ENCODE data around the gene CEP41.
"Not testable (repeated sequence)": the region's sequence is repeated elsewhere in the genome, so short reads cannot be mapped to it uniquely, and the experiment has no call there.

The CEP41 gene

DNA sequence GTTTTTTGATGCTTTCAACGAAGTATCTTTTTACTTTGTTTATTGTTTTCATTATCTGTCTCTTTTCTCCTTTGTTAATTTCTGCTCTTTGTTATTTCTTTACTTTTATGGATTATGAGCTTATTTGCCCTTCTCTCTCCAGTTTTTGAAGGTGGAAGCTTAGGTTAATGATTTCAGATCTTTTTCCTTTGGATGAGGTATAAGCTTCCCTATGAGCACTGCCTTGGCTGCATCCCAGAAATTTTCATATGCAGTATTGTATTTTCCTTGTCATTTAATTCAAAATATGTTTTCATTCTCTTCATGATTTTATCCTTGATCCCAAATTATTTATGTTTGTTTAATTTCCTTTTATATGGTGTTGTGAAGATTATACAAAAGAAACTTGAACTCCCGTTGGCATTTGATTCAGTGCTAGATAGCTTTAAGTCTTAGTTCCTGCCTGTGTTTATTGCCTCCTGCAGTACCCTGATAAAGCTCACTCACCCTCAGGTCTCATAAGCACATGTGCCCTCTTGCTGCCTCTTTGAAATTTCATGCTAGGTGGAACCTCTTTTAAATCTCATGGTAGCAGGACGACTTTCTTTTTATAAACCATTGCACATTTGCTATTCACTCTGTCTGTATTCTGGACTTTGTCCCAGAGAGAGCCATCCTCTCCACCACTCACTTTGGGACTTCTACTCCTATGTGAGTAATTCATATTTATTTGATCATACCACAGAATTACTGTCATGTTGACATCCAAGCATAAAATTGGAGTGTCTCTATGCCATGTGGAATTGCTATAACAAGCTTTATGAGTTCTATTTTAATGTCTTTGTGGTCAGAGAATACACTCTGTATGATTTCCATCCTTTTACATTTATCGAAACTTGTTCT, 23.0 kb upstream of the CEP41 start:
- in situ Hi-C loops (cut with MboI; ENCODE audit: low sequenced_read_pairs) = no loop called here

DNA sequence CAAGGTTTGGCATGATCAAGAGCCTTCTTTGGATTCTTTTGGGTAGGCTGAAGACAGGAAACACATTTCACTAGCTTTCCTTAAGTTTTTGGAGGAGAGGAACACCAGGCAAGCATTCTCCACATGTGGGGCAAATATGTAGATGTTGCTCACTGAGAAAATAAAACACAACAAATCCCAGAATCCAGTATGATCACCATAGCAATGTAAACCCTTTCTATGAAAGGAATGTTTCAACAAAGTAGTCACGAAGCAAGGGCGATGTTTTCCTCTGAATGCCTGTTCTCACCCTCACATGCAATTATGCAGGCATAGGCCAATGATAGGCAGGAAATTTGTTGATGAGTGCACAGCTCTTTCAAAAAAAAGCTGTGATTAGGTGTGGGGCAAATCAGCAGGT, 20.5 kb upstream of the CEP41 start:
- in situ Hi-C loops (cut with MboI; ENCODE audit: low sequenced_read_pairs) = no loop called here

DNA sequence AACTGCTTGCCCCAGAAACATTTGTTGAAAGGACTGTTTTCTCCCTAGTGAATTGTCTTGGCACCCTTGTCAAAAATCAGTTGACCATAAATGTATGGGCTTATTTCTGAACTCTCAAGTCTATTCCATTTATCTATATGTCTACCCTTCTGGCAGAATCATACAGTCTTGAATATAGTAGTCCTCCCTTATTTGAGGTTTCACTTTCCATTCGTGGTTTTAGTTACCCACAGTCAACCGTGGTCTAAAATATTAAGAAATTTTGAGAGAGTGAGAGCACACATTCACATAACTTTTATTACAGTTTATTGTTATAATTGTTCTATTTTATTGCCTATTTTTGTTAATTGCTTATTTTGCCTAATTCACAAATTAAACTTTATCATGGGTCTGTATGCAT, 17.4 kb upstream of the CEP41 start:
- in situ Hi-C loops (cut with MboI; ENCODE audit: low sequenced_read_pairs) = no loop called here

DNA sequence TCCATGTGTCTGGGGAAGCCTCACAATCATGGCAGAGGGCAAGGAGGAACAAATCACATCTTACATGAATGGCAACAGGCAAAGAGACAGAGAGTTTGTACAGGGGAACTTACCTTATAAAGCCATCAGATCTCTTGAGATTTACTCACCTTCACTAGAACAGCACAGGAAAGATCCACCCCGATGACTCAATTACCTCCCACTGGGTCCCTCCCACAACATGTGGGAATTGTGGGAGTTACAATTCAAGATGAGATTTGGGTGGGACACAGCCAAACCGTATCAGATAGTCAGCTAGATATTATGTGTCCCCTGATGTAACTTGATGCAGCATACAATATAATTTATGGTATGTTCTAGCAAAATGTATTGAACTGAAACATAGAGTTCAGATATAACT, 14.1 kb upstream of the CEP41 start:
- in situ Hi-C loops (cut with MboI; ENCODE audit: low sequenced_read_pairs) = no loop called here

DNA sequence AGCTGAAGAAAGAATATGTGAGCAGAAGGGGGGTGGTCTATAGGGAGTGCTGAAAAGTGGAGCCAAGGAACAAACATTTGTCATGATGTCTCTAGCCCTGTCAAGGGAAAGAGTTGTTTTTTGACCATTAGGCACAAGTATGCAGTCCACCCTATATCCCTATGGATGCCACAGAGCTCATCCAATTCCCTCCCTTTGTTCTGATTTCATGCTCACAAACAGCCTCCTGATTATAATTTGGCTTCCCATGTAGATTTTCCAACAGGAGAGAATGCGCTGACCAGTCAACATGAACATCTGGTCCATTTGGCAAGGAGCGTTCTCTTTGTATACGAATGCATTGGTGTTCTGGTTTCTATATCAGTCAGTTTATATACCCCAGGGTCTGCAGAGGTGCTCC, 12.1 kb upstream of the CEP41 start:
- in situ Hi-C loops (cut with MboI; ENCODE audit: low sequenced_read_pairs) = no loop called here

DNA sequence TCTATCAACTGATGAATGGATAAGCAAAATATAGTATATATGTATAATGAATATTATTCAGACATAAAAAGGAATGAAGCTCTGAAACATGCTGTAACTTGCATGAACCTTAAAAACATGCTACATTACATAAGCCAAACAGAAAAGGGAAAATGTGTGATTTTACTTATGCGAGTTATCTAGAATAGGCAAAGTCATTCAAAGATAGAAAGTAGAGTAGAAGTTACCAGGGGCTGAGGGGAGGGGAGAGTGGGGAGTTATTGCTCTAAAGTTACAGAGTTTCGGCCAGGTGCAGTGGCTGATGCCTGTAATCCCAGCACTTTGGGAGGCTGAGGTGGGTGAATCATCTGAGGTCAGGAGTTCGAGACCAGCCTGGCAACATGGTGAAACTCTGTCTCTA, 10.5 kb upstream of the CEP41 start:
- in situ Hi-C loops (cut with MboI; ENCODE audit: low sequenced_read_pairs) = not testable (repeated sequence)

DNA sequence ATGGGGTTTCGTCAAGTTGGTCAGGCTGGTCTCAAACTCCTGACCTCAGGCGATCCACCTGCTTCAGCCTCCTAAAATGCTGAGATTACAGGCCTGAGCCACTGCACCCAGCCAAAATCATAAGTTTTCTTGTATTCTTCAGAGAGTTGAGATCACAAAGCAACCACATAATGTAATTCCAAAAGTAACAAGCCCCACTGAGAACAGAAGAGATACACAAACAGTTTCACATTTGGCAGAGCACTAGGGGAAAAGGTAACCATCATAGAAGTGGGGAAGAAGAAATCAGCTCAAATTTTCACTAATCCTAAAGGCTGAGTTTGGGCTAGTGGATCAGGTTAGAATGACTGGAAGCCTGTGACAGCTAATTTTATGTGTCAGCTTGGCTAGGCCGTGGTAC, 5.4 kb upstream of the CEP41 start:
- in situ Hi-C loops (cut with MboI; ENCODE audit: low sequenced_read_pairs) = no loop called here

DNA sequence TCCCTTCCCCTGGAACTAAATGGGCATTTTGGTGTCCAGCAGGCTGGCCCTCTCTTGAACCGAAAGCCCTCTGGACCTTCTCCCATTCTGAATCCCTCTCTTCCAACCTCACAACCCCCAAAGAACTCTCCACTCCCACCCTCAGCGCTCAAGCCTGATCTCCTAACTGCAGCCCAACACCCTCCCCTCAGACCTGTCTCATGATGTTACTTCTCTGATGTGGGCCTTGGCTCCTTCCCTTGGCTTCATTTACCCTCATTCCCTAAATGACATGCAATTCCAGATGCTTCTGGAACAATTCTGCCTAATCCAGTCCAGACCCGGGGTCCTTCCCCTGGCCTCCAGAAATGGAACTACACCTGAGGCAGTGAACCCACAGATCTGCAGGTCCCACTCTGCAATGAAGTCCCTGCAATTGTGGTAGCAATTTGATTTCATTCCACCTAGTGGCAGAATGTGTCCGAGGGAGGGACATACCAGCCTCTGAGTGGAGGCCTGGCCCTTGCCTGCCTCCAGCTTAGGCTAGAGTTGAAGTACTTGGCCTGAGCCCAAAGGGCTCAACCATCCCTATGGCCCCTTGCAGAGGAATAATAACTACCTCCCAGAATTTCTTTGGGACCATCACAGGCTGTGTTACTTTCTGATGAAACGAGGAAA, 4.1 kb upstream of the CEP41 start:
- in situ Hi-C loops (cut with MboI; ENCODE audit: low sequenced_read_pairs) = no loop called here

DNA sequence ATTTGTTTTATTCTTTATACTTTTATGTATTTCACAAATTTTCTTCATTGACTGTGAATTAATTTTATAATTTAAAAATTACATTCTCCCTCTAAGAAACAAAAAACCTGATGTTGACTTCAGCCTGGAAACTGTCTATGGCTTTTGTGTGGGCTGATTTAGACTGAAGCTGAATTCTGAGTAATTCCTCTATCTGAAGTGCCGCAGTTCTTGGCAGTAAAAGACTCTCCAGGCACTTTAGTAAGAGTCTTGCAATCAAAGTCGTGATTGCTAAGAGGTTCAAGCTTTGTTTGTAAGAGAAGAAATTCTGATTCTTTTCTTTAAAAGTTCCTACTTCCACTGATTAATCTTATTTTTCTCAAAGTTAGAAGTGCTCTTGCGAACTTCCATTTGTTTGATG, 3.4 kb upstream of the CEP41 start:
- in situ Hi-C loops (cut with MboI; ENCODE audit: low sequenced_read_pairs) = no loop called here

DNA sequence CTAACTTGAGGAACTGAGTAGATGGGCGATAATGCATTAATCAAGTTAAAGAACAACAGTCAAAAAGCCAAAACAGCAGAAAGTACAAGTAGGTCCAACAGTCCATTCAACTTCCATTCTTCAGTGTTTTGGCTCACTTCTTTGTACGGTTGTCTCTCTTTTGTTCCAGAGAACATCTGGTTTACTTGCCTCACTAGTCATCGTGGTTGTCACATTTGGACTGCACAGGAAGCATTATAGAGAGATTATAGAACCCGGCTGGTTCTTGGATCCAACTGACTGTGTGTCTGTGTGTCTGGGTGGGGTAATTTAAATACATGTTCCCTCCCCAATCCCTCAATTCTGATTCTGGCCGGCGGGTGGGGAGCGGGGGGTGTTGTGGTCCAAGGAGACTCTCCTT, 1.8 kb upstream of the CEP41 start:
- in situ Hi-C loops (cut with MboI; ENCODE audit: low sequenced_read_pairs) = no loop called here

DNA sequence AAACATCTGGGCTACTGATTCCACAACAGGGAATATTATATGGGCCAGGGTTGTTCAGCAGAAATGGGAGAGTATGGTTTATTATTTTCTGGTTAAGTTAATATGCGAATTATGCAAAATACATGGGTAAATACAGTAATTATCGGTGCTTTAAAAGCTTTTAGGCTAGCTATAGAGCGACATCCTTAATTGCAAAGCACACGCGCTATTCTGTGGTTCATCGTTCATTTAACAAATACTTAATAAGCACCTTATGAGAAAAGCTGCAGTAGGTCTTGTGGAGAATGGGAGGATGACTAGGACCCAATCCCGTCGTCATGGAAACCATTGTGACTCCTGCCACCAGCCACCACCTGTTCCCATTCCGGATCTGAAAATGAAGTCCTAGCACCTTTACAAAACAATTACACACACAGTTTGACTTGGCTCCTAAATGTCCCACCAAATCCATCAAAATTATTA, 623 bp upstream of the CEP41 start:
- in situ Hi-C loops (cut with MboI; ENCODE audit: low sequenced_read_pairs) = no loop called here

DNA sequence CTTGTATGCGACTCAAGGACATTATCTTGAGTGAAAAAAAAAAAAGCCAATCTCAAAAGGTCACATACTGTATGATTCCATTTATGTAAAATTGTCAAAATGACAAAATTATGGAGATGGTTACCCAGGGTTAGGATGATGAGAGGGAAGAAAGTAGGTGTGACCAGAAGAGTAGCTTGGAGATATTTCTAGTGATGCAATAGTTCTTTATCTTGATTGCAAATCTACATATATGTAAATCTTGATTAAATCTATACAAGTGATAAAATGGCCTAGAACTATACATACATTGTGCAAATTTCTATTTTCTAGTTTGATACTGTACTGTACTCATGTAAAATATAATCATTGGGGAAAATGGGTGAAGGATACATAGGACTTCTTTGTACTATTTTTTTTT, 4.6 kb downstream of the CEP41 start:
- in situ Hi-C loops (cut with MboI; ENCODE audit: low sequenced_read_pairs) = no loop called here

DNA sequence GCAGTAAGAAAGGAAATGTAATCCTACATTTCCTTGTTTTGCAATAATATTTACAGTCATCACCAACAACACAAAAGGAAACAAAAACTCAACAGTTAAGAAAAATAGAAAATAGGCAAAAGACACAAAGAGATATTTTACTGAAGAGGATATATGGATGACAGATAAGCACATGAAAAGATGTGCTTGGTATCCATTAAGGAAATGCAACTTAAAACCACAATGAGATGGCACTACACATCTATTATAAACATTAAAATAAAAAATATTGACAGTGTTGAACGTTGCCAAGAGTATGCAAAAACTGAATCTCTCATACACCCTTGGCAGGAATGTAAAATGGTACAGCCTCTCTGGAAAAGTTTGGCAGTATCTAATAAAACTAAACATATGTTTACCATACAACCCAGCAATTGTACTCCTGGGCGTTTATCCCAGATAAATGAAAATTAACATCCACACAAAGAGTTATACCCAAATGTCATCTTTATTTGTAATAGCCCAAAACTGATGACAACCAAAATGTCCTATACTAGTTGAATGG, 5.4 kb downstream of the CEP41 start:
- in situ Hi-C loops (cut with MboI; ENCODE audit: low sequenced_read_pairs) = no loop called here

DNA sequence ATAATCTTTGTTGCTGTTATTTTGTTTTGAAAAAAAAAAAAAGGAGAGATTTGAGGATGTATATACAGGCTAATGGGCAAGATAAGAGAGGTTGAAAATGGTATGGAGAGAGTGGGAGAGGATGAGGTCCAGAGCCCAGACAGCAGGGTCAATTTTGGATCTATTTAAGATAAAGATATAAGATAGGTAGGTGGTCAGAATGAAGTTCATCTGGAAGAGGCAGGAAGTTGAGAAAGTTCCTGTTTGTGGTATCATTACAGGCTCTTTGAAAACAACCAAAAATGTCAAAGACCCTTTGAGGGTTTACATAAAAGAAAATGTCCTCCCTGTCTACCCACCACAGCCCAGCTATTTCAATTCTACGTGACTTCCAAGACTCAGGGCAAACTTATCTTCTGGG, 7.5 kb downstream of the CEP41 start:
- in situ Hi-C loops (cut with MboI; ENCODE audit: low sequenced_read_pairs) = no loop called here

DNA sequence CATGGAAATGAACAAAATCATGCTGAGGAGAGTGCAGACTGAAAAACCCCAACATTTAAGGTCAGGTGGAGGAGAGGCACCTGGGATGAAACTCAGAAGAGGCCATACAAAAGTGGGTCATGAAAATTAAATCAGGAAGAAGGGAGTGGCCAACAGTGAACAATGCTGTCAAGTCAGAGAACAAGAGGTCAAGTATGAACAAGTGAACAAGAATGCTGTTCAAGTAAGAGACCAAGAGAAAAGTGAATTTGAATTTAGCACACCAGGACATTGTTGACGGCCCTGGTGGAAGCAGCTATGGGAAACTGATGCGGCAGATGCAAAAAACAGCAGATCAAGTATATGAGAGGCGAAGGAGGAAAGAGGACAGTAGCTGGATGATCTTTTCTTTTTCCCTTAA, 7.9 kb downstream of the CEP41 start:
- in situ Hi-C loops (cut with MboI; ENCODE audit: low sequenced_read_pairs) = no loop called here

DNA sequence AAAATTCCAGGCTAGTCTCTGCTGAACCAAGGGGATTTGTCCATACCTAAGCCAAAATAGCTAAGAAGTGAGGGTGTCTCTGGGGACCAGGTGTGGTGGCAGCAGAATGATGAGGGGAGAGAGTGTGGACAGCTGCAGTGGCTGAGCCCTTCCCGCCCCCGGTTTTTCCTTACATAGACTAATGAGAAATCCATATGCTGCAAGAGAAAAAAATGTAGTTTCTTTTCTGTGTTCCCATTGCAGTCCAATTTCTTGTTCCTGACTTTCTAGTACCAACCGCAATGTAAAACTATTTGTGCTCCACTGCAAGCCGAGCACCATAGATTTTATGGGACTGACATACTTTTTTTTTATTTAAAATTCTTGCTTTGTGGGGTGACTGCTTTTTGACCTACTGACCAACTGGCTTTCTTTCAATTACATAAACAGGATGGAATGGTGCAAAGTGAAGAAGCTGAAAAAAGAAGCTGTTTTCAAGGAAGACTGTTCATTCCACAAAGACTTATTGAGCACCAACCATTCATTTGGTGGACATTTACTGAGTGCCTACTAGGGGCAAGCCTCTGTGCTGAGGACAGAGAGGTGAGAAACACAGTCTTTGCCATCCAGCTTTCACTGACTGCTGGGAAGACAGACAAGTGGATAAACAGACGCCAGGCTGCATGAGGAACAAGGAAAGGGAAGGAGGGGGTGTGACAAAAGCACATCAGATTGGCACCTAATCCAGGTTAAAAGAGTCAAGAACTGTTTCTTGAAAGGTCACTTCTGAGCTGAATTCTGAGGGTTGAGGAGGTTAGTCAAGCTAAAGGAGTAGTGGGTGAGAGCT, 9.8 kb downstream of the CEP41 start:
- in situ Hi-C loops (cut with MboI; ENCODE audit: low sequenced_read_pairs) = no loop called here

DNA sequence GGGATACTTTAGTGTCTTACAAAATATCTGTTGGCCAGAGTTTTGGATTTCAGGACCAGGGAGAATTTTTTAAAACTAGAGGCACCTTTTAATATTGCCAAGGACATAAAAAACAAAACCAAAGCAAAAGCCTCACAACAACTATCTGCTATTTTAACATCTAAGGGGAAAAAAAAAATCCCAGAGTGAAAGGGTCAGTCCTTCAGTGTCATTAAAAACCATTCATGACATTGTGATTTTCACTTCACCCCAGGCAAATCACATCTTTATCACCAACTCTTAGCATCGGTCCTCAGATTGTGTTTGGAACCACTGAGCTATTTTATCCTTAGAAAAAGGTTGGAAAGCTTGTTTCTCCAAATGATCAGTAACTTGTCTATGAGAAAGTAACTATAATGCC, 10.7 kb downstream of the CEP41 start:
- in situ Hi-C loops (cut with MboI; ENCODE audit: low sequenced_read_pairs) = no loop called here

DNA sequence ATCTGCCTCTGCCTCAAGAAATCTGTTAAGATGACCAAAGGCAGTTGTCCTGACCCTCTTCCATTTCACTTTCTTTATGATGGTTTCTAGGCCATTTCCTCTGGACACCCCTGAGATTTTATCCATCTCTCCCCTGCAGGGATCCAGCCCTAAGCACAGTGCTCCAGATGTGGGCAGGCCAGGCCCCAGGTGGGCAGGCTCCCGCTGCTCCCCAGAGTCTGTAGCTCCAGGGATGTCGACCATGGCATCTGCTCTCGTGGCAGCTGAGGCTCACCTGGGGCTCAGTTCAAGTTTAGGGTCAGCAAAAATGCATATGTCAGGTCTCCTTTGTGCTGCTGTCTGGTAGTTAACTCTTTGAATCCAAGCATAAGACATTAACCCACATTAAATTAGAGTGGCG, 11.8 kb downstream of the CEP41 start:
- in situ Hi-C loops (cut with MboI; ENCODE audit: low sequenced_read_pairs) = no loop called here

DNA sequence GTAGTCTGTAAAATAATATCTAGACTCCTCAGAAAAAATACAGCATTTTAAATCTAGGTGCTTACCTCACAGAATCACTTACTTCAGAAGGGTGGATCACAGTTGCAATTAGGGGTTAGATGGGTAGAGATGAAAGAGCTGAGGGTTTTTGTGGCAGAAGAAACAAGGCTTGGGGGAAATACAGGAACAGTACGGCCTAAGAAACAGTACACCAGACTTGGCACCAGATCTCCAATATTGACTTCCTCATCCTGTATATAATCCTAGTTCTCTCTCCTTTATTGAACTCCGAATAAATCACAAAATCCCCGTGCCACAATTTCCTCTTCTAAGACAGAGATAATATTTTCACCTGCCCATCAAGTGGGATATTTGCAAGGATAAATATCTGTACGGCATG, 14.3 kb downstream of the CEP41 start:
- in situ Hi-C loops (cut with MboI; ENCODE audit: low sequenced_read_pairs) = no loop called here

DNA sequence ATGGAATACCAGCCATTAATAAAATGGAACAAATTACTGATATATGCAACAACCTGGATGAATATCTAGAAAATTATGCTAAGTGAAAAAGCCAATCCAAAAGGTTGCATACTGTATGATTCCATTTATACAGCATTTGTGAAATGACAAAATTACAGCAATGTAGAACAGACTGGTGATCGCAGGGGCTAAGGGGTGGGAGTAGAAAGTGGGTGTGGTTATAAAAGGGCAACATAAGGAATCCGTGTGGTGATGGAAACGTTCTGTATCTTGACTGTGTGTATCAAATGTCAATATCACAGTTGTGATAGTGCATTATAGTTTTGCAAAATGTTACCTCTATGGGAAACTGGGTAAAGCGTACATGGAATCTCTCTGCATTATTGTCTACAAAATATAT, 15.0 kb downstream of the CEP41 start:
- in situ Hi-C loops (cut with MboI; ENCODE audit: low sequenced_read_pairs) = no loop called here

DNA sequence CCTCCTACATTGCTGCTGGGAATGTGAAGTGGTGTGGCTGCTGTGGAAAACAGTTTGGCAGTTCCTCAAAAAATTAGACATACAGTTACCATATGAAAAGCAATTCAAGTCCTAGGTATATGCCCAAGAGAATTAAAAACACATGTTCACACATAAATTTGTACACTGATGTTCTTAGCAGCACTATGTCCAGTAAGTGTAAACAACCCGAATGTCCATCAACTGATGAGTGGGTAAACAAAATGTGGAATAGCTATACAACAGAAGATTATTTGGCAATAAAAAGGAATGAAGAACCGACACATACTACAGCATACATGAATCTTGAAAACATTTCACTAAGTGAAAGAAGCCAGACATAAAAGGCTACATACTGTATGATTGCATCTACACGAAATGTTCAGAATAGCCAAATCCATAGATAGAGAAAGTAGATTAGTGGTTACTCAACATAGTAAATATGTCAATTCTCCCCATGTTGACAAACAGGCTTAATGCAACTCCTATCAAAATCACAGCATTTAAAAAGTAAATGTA, 17.2 kb downstream of the CEP41 start:
- in situ Hi-C loops (cut with MboI; ENCODE audit: low sequenced_read_pairs) = no loop called here
